ENCODE data around the gene CAPSL. TPM values are rescaled to one million over a fixed set of nuclear protein-coding genes. Genes with fewer than 3 reads are reported as not detected.
"Not testable (repeated sequence)": the region's sequence is repeated elsewhere in the genome, so short reads cannot be mapped to it uniquely, and the experiment has no call there.

The CAPSL gene
- polyA plus RNA-seq, 4 donors, result 5.1 to 7.4 (median 5.5) TPM; not detected in 1

DNA sequence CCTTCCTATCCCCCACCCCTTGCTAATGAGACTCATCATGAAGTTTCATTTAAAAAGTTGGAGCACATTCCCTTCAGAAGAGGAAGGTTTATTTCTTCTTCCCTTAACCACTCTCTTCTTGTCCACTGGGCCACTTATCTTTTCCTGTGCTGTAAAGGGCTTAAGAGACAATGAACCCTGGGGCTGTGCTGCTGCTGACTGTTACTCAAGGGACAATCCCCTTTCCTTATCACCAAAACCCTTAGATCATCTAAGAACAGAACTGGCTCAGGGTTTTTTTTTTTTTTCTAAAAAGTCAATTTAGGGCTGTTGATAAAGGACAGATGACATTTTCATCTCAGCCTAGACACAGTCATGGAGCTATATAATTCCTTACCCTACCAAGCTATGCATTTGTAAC lies 29.6 kb downstream of the CAPSL start:
- no peak for DNase-seq (ENCODE audit: low read depth in 4 of 4, low spot score in 3 of 4)

DNA sequence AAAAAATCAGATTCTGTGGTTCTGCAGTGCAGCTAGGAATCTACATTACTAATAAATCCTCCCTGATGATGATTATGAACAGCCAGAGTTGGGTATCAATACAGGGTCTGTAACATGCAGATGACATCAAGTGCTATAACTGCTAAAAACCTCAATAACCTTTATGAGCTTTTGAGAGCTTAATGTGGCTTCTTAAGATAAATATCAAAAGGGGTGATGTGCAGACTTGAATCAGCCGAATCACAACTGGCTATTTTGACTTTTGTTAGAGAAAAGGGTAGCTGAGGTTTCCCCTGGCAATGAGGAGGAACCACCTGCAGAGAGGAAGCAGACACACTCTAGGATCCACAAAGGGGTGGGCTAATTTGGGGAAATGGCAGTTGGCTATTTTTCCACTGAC lies 30.2 kb downstream of the CAPSL start:
- DNase-seq (ENCODE audit: low read depth in 4 of 4, low spot score in 3 of 4), result no peak

DNA sequence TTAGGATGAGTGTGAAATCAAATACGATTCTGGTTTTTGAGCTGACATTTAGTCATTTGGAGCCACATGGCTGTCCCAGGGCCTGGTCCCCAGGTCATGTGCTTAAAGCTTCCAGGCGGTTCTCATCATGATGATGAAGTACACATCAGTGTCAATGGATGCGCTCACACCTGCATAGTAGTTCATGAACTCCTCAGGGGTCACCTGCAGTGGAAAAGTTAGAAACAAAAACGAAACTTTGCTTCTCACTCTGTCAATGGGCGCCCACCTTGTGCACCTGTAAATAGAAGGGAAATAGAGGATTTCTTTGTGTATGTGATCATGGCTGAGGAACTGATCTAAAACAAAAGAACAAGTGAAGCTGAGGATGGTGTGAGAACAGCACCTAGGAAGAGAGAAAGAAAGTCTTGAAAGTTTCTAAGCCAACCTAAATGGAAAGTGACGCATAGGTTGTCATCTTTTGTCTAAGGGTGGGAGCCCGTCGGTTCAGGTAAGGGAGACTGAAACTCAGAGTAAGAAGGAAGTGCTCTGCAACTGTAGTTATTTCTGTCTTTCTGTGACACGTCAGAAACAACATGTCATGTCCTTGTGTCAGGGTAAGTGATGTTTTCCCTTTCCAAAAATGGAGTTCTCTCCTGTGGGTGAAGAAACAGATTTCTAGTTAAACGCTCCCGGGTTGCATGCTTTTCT lies 33.8 kb downstream of the CAPSL start:
- DNase-seq (ENCODE audit: low read depth in 4 of 4, low spot score in 3 of 4), result no peak

DNA sequence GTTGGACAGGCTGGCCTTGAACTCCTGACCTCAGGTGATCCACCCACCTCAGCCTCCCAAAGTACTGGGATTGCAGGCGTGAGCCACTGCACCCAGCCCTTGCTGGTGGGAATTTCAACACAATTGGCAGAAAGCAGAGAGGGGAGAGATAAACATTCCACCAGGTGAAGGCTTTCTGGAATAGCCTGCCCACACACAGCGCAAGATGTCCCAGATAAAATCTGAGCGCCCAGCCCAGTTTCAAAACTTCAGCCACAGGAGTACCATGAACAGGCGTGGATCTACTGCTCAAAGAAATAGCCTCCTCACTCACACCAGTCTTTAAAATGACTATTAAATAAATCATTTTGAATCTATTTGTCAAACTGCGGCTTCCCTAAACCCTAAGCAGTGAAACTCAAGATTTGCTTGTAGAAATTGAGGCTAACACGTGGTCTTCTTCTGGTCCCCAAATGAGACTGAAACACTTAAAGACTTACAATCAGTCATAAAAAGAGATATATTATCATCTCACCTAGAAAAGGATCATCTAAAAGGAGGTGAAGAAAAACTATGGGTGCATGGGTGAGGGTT lies 34.7 kb downstream of the CAPSL start:
- no peak for DNase-seq (ENCODE audit: low read depth in 4 of 4, low spot score in 3 of 4)

DNA sequence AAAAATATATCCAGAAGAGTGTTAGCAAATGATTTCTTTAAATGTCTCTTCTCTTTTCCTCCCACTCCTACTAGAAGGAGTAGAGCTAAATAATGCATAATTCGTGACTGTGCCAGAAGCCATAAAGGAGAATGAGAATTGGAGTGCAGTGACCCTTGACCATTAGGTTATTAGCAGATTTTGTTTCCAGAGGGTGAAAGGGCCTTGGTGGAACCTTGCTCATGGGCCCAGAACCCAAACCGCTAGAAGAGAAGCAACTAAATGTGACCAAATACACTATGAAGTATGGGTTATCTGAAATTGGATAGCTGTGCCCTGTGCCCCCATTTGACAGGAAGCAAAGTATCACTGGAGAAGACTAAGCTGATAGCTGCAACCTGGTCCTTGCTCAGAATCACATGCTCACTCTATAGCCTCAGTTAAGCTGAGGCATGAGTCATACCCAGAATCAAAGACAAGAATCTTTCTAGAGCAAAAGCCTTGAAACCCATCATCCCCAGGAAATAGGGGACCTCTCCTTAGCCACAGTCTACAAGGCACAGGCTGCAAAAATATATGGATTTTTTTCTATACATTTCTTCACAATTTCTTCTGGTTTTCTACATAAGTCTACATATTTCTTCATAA lies 36.3 kb downstream of the CAPSL start:
- DNase-seq (ENCODE audit: low read depth in 4 of 4, low spot score in 3 of 4), result no peak

DNA sequence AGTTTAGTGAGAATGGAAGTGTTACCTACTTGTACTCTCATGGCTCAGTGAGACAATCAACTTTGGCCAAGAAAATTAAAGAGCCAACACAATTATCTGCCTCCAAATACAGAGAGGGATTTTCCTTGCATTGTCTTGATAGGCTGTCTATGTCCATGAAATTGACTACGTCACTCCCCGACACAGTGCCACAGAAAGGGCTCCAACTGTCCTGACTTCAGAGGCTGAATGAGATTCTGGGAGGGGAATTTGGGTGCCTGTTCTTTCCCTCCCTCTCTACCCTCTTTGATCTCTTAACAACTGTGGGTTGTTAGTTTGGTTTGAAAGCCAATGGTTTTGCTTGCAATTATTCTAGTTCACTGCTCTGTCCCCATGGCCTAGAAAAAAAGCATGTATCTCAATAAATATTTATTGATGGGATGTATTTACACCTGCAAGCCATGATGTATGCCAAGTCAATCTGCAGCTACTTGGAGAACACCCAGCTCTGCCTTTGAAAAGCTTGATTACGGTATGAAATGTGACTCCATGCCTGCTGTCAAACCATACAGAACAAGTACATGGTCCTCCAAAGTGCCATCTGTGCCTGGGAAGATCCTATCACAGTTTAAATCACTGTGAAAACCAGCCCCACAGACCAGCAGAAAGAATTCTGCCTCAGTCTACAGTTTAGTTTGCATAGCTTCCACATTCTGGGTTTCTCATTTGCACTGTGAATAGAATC lies 37.3 kb downstream of the CAPSL start:
- DNase-seq (ENCODE audit: low read depth in 4 of 4, low spot score in 3 of 4), result no peak

DNA sequence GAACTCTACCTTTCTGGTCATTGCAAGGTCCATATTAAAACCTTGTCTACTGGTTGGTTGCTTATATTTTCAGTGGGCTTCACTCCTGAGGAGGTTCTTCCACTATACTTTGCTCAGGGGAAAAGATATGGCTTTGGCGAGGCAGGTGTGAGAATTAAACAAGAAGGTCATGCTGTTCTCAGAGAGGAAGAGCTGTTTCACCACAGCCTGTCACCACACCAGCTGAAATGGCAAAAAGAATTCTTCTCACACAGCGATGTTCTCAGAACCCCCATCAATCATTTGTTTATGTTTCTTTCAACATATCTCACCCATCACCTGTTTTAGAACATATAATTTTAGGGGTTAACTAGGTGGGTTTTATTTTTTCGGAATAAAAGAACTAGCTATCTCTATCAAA lies 38.6 kb downstream of the CAPSL start:
- no peak for DNase-seq (ENCODE audit: low read depth in 4 of 4, low spot score in 3 of 4)

DNA sequence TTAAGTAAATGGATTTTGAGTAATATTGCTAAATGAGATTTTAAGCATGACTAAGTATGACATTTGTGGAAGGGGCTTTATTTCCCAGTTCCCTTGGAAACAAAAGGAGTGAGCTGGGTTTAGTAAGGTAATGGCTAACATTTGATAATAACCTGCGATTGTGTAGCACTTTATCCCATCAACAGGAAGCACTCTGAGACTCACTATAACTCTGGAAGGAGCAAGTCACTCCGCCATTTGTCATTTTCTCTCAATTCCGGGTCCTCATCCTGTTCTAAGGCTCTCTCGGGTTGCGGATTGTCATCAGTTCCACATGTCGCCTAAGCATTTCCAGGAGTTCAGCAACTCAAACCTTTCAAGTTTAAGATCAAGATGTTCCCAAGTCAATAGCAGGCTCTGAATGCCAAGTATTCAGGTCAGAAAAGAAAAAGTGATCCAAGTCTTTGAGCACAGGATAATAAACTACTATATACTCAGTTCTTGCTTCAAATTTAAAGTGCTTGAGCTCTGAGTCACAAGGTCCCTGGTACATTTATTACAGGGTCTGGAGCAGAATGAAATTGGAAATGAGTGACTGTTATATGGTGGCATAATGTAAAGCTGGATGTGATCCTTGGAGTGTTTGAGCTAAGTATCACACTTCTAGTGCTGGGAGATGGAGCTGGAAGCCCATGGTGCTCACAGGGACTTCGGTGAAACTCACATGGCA lies 39.3 kb downstream of the CAPSL start:
- no peak for DNase-seq (ENCODE audit: low read depth in 4 of 4, low spot score in 3 of 4)

DNA sequence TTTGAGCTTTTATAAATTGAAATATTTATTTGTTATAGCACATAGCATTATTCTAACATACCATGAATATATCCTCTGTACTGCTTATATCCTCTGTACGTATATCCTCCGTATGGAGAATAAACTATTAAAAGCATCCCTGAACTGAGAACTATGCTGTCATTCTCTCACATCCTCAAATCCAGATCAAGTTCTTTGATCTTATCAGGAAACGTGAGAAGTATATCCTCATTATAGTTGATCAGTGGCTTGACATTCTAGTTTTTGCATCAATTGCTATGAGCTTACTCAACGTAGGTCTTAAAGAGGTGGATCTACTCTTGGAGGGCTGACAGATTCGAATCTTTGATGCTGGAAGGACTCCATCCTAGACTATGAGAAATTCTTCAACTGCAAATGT lies 44.3 kb downstream of the CAPSL start:
- DNase-seq (ENCODE audit: low read depth in 4 of 4, low spot score in 3 of 4), result no peak

DNA sequence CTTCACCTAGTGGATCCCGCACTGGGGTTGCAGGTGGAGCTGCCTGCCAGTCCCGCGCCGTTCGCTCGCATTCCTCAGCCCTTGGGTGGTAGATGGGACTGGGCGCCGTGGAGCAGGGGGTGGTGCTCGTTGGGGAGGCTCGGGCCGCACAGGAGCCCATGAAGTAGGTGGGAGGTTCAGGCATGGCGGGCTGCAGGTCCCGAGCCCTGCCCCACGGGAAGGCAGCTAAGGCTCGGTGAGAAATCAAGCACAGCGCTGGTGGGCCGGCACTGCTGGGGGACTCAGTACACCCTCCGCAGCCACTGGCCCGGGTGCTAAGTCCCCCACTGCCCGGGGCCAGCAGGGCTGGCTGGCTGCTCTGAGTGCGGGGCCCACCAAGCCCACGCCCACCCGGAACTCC lies 45.6 kb downstream of the CAPSL start:
- DNase-seq (ENCODE audit: low read depth in 4 of 4, low spot score in 3 of 4), result not testable (repeated sequence)

DNA sequence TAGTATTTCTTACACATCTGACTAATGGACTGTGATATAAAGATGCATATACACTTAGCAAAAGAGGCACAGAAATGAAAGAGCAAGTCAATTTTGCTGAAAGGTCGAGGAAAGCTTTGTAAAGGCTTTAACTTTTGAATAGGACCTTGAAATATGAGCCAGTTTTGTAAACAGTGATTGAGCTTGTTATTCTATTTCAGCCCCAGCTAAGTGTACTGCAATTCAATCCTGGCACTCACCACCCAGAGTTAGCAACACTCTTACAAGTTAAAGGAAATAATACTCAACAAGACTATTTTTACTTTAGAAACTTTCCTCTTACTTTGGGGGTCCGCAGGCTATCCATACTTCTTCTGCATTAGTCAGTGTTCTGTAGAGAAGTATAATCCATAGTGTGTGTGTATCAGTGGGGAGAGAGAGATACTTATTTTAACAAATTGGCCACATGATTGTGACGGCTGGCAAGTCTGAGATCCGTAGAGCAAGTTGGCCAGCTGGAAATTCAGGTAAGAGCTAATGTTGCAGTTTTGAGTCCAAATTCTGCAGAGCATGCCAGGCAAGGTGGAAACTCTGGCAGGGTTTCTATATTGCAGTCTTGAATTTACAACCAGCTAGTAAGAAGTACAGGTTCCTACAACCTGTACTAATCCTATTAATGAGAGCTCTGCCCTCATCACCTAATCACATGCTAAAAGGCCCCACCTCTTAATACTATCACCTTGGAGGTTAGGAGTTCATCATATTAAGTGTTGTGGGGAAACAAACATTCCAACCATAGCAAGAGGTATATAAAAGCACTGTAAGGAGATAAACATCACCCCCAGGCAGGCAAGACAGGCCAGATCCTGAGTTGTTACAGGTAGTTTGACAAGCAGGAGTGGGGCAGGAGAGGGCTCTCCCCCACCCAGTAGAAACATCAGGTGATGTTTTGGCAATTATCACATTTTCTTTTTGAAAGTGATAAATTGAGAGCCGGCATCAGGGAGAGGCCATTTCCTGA lies 48.1 kb downstream of the CAPSL start:
- DNase-seq (ENCODE audit: low read depth in 4 of 4, low spot score in 3 of 4), result no peak

DNA sequence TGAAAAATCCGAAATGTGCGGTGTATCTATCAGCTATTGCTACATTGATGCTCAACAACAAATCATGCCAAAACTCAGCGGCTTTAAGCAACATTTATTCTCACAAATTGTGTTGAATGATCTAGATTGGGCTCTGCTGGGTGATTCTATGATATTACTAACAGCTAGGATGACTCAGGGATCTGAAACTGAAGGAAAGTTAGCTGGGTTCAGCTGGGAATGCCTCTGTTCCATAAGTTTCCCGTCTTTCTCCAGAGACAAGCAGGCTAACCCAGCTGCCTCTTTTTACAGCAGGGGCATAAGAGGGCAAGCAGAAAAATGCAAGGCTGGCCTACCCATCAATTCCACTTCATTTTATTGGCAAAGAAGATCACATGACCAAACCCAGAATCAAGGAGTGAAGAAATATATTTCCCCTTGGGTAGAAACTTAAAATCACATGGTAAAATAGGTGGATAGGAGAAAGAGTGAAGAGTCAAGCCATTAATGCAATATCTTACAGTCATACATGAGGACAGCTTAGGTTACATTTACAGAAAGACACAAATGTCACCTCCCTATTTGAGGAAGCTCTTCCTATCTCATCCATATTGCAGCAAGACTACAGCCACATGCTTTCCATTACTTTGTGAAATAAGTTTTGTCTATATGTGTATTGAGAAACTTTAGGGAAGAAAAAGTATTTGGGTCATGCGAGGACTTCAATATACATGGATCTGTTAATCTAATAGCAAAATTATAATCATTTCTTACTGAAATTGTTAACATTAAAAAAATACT lies 50.9 kb downstream of the CAPSL start:
- no peak for DNase-seq (ENCODE audit: low read depth in 4 of 4, low spot score in 3 of 4)

DNA sequence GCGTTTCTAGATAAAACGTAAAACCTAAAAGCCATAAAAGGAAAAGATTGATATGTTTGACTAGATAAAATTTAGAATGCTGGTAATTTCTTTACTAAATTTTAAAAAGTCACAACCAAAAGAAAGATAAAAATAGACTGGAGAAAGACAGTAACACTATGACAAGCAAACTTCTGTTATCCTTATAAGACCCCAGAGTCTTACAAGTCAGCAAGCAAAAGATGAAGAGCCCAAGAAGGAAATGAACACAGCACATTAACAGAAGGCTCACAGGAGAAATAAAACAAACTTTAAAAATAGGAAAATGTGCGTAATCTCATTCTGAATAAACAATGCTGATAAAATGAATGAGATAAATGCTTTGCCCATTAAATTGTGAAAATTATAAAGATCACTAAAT lies 52.0 kb downstream of the CAPSL start:
- no peak for DNase-seq (ENCODE audit: low read depth in 4 of 4, low spot score in 3 of 4)

DNA sequence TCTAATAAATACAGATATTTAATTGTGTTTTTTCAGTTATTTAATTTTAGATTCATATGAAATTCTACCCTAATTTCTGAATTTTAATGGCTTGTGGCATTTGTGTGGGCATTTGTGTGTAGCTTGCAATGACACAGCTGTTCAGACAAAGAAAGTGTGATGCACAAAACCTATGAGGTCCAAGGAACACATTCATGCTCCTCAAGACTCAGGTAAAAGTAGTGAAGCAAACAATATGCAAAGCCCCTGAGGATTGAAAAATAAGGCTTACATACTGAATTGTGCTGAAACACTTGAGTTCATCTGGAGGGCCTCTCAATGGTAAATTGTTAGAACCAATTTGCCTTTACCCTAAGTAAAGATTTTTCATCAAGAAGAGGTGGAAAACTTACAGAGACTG lies 53.6 kb downstream of the CAPSL start:
- DNase-seq (ENCODE audit: low read depth in 4 of 4, low spot score in 3 of 4), result no peak

DNA sequence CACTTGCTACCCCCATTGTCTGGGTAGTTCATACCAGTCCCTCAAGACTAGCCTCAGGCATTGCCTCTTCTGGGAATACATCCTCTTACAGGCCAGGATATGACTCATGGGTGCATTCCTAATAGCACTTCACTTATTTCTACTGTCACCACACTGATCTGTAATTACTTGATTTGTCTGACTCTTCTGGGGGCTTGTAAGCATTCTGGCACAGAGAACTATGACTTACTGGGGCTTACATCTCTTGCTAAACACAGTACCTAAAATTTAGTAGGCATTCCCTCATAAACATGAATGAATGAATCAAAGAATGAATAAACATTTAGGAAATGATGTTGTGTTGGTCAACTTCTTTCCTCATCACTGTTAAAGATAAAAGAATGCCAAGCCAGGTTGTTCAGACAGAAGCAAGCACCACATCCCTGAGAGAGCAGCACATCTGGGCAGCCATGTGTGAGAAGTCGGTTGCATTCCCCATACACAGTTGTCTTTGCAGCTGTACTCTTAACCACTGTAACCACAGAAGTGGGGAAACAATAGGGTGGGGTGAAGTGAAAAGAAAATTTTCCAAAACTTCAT lies 54.1 kb downstream of the CAPSL start:
- no peak for DNase-seq (ENCODE audit: low read depth in 4 of 4, low spot score in 3 of 4)

DNA sequence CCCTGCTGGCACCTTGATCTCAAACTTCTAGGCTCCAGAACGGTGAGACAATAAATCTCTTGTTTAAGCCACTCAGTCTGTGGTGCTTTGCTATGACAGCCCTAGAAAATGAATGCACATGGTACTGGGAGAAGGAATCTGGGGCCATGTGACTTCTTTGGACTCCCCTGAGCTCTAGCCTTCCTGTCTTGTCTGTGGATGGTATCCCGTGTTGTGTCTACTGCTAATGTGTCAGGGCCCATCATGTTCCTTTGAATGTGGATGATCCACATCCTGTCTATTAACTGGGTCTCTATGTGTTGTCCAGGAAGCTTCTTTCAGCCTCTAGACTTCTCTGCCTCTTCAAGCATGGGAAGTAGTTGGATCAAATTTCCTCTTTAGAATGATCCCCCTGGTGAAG lies 56.7 kb downstream of the CAPSL start:
- DNase-seq (ENCODE audit: low read depth in 4 of 4, low spot score in 3 of 4), result no peak

DNA sequence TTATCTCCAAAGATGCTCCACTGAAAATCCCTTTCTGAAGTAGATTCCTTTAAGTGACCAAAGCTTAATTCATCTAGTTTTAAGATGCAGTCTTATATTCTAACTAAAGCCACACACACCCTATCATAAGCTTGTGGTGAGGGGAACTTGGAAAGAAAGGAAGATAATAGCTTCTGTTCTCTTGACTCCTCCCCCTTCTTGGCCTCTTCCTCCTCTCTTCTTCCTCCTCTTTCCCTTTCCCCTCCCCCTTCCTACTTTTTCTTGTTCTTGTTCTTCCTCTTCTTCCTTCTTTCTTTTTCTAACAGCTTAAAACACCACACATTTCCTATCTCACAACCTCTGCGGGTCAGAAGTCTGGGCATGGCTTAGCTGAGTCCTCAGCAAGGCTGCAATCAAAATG lies 58.3 kb downstream of the CAPSL start:
- DNase-seq (ENCODE audit: low read depth in 4 of 4, low spot score in 3 of 4), result no peak

DNA sequence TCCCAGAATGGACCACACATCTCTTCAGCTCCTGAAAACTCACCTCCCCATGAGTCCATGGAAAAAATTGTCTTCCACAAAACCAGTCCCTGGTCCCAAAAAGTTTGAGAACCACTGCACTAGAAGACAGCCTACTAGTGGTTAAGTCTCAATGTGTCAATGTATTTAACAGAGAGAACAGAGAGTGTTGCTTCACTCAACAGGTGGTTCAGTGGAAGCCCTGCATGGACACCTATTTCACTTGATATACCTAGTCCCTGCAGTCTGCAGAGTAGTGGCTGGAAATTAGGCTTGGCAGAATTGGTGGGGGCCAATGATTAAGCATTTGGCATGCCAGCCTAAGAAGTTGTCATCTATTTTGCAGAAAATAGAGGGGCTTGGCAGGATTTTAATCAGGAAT lies 58.8 kb downstream of the CAPSL start:
- no peak for DNase-seq (ENCODE audit: low read depth in 4 of 4, low spot score in 3 of 4)

DNA sequence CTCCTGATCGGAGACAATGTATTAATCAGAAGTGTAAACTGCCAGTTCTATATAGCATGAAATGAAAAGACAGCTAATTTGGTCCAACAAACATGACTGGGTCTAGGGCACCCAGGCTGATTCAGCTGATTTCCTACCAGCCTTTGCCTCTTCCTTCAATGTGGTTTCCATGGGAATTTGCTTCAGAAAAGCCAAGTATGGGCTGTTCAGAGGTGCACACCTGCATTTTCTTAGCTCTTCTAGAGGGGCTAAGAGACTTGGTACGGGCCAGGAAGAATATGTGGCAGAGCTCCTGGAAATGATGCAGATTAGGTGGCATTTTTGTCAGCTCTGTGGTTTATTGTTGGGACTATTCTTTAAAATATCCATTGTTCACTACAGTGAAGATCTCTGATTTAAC lies 59.3 kb downstream of the CAPSL start:
- DNase-seq (ENCODE audit: low read depth in 4 of 4, low spot score in 3 of 4), result no peak

Data from left renal pelvis (tissue), 4 donors.